Activated T-helper 1 cell treated with anti-CD3 and anti-CD28 coated beads, Interleukin-2, amount 50 U/mL, for 16 hours (primary cell): Measurements from ENCODE around the gene TARDBP.
A peak's percentile ranks its signal among the peaks of the same experiment; 100 is the strongest.
"Not testable (repeated sequence)": the region's sequence is repeated elsewhere in the genome, so short reads cannot be mapped to it uniquely, and the experiment has no call there.

Source experiments
- DNase-seq, 2 donors: peaks; one replicate each; pipeline ENCODE4 v3.0.0-alpha.2; 2020; ENCODE audit warnings: low read depth in 1 of 2, low spot score in 1 of 2

TARDBP gene

DNA sequence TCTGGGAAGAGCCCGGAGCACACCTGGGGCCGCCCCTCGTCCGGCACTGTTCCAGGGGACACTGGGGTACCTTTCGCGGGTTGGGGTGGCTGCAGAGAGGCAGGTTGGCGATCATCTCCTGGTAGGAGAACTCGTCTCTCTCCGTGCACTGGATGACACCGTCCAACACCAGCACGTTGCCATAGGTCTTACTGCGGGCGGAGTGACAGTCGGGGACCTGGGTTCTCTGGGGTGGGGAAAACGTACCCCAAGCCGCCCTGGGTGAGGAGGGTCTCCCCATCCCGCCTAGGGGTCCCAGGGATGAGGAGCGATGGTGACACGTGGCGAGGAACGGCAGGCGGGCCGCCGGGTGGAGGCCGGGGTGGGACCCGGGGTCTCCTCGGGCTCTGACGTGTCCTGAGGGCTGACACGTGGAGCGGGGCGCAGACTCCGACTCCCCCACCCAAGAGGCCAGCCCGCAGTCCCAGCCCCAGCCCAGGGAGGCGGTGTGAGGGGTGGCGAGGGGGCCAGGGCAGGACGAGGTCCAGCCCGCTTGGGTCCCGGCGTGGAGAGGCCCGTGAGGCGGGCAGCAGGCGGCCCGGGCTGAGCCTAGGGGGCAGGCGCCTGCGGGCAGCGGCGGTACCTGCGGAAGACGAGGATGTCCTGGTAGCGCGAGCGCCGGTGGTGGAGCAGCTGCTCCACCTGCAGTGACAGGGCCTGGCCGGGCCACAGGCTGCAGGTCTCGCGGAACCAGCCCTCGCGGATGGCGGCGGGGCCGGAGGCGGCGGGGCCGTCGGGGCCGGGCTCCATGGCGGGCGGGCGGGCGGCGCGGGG lies 46.9 kb downstream of the TARDBP start:
- DNase-seq: no peak

DNA sequence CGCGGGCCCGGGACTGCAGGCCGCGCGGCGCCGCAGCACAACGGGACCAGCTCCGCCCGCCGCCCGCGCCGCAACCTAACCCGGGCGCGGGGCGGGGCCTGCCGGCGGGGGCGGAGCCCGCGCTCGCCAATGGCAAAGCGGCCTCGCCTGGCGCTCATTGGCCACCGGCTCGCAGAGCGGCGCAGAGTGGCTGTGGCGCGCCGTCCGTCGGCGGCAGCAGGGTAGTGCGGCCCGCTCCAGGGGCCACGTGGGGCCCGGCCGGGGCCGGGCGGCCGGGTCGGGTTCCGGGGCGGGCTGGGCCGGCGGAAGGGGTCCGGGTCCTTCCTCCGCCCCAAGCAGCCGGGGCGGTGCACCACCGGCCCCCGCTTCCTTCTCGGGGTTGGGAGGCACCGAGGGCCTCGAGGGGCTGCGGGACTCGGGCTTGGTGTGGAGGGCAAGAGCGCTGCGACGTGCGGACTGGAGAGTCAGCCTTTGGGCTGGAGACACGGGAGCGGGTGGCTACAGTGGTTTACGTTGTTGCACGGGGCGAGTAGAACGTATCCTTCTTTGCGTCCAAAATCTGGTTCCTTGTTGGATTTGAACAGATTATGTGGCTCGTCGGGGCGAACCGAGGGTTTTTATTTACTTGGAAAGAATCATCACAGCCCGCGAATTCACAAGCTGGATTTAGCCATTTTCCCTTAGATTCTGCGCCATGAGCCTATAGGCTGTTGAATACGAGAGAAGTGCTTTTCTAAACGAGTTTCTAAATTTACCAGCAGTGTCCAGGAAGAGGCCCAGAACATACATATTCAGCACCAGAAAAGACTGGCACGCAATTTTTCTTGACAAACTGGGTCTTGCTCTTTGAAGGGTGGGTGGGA lies 47.7 kb downstream of the TARDBP start, which contains the start of gene SRM:
Gene SRM (minus strand): TSS at position 51 of the 863 bp plus-strand sequence. CDS start 75 bp downstream, outside the sequence.
- DNase-seq: peak; percentile 80 to 89

DNA sequence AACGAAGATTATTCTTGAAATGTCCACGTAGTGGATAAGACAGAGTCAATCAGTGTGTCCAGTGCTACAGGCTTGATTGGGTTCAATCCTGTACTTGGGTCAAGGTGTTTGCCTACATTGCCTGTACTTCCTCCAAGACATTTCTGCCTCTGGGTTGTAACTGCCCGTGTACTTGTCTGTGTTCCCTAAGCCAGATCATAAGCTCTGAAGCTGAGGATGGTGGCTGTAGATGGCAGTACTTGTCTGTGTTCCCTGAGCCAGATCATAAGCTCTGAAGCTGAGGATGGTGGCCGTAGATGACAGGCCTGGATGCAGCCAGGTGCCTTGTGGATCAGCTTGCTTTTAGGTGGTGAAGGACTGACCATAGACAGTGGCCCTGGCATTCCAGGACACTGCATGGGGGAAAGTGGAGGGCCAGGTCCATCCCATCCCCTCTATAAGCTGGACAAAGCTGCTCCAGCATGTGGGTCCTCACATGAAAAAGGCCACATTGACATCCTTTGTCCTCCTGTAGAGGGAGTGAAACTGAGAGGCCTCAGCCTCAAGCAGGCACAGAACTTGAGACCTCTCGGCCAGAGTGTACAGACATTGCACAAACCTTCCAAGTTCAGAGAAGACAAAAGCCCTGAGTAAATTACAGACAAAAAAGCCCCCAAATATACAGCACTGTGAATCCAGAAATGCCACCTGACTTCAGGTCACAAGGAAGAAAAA lies 49.4 kb downstream of the TARDBP start:
- DNase-seq: no peak

DNA sequence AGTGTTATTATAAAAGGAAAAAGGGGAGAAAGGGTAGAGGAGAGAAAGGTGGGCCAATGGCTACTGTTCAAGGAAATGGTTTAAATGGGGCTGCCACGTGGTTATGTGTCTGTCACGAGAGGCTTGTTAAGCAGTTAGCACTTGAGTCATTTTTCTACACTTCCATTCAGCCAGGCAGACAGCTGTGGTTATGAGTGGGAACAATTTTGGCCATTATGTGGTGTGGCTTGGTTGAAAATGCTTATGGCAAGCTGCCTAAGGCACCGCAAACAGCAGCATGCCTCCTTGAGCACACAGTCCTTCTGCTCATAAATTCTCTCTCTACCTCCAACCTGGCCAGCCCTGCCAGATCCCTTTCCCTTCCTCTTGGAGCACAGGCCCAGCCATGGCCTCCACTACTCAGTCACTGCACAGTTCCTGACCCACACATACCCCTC lies 50.5 kb downstream of the TARDBP start:
- no peak for DNase-seq

DNA sequence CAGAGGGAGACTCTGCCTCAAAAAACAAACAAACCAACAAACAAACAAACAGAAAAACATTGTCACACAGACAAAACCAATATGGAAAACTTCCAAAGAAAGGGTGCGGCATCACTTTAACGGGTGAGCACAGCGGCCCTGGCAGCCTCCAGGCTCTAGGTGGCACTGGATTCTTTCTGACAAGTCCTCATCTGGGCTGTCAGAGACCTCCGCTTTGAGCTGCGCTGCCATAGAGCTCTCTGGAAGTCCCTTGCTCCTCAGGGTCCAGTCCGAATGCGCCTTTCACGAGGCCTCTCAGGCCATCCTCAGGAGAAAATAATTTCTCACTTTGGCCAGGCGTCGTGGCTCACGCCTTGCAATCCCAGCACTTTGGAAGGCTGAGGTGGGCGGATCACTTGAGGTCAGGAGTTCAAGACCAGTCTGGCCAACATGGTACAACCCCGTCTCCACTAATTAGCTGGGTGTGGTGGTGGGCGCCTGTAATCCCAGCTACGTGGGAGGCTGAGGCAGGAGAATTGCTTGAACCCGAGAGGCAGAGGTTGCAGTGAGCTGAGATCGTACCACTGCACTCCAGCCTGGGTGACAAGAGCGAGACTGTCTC lies 51.6 kb downstream of the TARDBP start:
- not testable (repeated sequence) for DNase-seq

DNA sequence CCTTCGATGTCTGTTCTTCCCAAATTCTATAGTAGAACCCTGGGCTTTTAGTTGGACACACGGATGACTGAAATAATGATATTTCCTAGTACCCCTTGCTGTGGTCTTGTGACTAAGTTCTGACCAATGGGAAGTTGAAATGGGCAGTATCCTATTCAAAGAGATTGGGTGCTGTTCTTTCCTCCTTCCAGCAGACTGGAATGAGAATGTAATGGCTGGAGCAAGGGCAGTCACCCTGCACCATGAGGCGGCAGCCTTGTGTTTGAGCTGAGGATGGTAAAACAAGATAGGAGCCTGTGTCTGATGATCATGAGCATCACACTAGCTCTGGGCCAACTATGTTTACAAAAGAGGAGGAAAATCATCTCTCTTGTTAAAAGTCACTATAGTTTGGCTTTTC lies 52.5 kb downstream of the TARDBP start:
- no peak for DNase-seq

DNA sequence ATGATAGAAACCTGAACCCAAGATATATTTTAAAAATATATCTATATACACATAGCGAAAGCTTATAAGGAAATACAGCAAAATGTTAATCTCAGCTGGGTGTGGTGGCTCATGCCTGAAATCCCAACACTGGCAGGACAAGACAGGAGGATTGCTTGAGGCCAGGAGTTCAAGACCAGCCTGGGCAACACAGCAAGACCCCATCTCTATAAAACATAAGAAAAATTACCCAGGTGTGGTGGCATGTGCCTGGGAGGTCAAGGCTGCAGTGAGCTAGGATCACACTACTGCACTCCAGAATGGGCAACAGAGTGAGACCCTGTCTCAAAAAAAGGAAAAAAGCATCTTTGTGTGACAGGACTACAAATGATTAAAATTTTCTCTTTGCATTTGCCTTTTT lies 53.3 kb downstream of the TARDBP start:
- DNase-seq: no peak

DNA sequence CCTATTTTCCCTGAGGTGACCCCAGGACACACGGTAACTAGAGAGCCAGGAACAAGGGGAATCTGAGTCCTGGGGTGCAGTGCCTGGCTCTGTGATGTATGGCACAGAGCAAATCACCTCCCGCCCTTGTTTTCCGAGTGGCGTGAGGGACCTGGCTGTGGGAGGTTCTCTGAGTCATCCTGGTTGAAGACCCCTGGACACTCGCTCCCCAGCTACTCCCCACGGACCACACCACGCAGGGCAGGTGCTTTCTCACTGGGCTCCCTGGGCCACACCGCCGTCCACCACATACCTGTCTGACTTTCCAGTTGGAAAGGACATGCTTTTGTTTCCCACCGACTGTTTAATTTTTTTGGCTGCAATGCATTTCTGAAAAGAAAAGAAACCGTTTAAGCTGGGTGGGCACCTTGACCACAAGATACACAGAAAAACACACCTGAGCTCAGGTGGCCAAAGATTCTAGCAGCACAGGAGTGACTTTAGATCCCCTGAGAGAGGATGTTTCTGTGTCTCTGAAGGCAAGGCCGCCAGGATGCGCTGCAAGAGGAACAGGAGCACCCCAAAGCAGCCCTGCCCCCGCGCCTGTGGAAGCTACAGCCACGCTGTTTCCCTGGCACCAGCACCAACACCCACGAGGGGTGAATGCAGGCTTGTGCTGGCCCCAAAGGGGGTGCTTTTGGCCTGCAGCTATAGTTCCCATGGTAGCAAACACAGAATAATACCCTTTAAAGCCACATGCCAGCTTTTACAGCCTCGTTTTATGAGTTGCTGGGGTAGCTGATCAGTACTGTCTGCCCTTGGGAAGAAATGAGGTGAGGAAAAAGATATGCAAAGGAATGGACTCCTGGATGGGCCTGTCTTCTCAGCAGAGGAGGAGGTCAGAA lies 55.5 kb downstream of the TARDBP start:
- DNase-seq: no peak

DNA sequence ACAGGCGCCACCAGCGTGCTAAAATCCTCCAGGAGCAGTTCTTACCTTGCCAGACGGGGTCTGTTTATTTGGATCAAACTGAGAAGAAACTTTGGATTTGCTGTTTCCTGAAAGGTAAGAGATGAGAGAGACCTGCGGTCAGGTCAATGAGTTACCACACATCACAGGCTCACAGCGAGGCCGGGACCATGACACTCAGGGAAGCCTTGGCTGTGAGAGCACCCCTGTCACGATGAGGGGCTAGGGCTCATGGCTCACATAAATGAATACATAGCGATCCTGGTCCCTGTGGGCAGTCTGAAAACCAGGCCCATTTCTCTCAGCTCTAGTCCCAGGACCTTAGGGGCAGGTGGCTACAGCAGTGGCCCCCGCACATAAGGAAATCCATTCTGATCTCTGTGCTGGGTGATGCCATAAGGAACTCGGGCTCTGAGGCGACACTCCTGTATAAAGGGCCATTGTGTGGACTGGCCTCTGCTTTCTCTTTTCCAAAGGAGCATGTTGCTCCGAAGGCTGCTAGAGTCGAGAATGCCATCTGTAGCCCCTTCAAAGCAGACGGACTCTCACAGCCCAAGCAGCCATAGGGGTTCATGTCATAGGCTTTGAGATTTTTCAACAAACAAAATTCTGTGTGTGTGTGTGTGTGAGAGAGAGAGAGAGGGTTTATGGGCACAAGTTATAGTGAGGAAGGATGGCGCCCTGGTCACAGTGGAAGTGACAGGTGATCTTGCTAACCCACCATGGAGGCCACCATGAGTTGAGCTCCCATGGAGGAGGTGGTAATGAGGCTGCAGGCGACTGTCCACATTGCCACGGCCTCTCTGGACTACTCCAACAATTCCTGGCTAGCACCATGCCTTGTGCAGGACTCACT lies 56.4 kb downstream of the TARDBP start:
- DNase-seq: no peak

DNA sequence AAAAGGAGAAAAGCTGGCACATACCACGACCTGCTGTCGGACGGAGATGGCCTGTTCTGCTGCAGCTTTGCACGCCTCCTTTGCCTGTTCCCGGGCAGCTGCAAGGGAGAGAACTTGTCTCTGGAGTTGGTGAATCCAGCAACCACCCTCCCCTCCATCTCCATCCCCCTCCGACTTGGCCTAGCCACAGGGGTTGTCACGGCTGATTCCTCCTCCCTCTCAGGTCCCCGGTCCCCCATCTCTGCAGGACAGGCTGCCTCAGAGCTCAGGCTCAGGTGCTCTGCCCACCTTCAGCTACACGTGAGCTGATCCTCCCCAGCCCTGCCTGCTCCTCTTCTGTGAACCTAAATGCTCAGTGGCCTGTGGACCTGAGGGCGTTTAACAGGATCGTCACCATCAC lies 58.4 kb downstream of the TARDBP start:
- no peak for DNase-seq

DNA sequence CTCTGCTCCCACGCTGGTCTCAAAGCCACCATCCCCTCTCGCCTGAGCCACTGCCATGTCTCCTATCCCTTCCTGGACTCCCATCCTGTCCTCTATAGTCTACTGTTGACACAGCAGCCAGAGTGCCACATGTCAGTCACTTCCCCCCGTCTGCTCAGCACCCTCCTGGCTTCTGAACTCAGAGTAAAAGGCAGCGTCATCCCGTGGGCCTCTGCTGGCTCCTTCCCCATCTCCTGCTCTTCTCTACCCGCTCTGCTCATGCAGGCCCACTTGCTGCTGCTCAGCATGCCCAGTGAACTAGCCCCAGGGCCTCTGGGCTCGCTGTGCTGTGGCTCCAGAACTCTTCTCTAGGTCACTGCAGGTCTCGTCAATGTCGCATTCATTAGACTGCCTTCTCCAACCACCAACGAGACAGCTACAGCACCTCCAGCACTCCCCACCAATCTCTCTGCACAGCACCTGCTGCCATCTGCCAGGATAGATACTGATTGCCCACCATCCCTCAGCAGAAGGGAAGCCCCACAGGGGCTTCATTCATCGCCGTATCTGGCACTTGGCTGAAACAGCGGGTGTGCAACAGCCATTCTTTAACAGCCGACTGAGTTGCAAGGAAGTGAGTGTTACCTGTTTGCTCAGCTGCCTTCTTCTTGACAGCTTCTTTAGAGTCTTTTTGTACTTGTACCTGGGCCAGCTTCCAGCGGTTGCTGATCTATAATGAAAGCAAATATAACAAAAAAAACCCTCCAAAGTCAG lies 59.2 kb downstream of the TARDBP start:
- no peak for DNase-seq

DNA sequence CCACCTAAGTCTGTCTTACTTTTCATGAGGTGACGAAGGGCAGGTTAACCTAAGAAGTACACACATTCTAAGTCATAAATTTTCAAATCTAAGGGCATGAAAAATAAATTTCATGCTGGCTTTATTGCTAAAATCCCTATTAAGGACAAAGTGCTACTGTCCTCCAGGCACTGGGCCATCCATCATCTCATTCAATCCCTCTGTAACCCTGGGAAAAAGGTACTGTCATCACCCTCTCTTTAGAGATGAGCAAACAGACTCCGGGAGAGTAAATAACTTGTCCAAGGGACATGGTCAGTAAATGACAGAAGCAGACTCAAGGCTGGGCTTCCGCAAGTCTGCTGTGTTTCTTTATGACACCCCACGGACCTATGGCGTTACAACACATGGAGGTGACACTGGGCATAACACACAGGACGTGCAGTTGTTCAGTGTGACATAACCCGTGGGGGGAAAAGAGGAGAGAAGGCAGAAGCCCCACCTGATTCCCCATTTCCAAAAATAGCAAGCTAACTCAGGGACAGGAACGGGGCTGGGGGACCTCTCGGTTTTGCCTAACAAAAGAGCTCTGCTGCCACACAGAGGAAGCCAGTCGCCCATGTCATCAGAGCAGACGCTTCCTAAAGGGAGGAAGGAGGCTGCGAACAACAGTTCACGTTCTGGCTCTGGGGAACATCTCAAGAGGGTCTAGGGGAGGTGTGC lies 59.9 kb downstream of the TARDBP start:
- no peak for DNase-seq

DNA sequence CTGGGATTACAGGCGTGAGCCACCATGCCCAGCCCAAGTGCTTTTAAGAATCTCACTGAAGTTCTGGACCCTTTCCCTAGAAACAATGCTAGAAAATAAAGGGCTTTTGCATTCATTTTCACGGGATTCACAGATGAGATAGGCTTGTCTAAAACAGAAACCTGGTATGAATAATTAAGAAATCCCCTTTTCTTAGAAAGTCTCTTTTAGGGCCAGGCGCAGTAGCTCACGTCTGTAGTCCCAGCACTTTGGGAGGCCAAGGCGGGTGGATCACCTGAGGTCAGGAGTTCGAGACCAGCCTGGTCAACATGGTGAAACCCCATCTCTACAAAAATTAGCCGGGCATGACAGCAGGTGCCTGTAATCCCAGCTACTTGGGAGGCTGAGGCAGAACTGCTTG lies 60.9 kb downstream of the TARDBP start:
- DNase-seq: not testable (repeated sequence)
